Stimulated activated CD8-positive, alpha-beta memory T cell treated with anti-CD3 and anti-CD28 coated beads, Interleukin-4, amount 100 ng/mL, for 24 hours (primary cell): Measurements from ENCODE around the gene WDR37.

Experiments
- DNase-seq: peaks from one replicate; pipeline ENCODE4 v3.0.0-alpha.2; 2020; ENCODE audit warnings: low read depth

Gene WDR37

DNA sequence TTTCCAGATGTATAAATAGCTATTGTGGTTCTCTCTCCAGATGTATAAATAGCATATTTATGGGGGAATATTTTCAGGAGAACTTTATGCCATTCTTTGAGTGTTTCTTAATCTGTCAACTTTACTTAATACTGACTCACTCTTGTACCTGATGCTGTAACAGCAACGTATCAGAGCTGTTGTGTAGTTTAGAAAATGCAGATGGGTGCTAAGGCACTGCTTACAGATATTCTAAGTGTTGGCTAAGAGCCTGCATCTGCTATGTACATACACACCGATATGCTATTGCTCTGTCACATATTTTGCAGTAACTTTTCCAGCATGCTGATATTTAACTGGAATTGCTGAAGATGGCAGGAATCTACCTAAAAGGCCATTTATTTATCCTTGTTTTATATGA, 71.9 kb downstream of the WDR37 start:
- no peak for DNase-seq

DNA sequence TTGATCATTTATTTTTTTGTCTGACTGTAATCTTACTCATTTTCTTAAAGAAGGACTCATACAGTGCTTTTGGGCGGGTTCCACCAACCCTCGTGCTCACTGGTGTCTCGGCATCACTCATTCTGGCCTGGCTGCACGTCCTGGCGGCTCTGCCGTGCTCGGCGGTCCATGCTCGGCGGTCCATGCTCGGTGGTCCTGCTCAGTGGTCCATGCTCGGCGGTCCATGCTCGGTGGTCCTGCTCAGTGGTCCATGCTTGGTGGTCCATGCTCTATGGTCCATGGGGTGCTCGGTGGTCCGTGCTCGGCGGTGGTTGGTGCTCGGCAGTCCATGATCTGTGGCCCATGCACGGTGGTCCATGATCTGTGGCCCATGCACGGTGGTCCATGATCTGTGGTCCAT, 72.5 kb downstream of the WDR37 start:
- no peak for DNase-seq

DNA sequence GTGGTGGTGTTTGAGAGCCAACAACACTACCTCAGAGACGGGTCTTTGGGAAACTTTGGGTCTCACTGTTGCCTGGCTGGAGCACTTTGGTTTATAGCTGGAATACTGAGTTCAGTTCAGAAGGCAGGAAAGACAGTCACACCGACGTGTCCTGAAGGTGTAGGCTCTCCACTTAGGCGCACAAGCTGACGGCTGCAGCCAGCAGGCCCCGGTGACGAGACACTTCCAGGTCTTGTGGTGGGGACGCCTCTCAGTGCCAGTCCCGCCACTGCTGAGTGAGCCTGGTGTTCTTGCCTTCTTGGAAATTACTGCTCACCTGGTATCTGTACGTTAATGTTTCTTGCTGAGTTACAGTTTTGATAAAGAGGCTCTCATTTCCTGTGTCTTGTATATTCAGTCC, 74.0 kb downstream of the WDR37 start:
- no peak for DNase-seq

DNA sequence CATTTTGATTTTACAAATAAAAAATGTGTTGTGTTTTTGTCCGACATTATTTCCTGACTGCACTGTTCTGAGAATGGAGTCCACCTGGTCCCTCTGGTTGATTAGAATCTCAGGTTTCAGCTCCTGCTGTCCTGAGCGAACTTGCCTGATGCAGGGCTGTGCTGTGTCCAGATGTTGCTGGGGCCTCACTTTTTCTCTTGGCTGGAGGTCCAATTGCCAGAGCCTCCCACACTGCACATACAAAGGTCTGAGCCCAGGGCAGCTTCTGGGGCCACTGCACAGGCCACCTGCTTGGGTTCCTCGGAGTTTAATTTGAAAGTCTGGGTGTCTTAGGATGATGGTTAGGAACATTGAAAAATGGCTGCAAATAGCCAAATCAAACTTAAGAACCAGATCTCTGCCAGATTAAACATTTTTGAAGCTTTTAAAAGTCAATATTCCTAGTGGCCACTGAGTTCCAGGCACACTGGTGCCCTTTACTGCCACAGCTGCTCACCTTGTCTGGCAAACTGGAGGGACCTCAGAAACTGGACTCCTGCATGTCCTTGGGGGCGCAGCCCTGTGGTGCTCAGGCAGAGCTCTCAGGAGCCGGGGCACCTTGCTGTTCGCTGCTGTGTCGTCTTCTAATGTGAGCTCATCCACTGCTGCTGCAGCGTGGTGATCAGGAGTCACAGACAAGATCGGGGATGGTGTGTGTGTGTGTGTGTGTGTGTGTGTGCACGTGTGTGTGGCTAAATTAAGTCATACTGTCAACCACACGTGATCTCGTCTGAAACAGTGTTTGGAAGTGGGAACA, 75.0 kb downstream of the WDR37 start:
- DNase-seq: no peak

DNA sequence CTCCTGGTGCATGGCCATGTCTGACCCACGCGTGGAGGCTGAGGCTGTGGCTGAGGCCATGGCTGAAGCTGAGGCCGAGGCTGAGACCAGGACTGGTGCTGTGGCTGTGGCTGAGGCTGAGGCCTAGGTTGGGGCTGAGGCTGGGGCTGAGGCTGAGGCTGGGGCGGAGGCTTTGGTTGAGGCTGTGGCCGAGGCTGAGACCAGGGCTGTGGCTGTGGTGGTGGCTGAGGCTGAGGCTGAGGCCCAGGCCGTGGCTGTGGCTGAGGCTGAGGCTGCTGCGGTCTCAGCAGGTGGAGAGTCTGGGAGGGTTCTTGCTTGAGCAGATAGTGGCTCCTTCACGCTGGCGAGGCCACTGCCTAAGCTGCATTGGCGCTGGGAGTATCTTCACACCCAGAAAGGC, 76.4 kb downstream of the WDR37 start:
- no peak for DNase-seq

DNA sequence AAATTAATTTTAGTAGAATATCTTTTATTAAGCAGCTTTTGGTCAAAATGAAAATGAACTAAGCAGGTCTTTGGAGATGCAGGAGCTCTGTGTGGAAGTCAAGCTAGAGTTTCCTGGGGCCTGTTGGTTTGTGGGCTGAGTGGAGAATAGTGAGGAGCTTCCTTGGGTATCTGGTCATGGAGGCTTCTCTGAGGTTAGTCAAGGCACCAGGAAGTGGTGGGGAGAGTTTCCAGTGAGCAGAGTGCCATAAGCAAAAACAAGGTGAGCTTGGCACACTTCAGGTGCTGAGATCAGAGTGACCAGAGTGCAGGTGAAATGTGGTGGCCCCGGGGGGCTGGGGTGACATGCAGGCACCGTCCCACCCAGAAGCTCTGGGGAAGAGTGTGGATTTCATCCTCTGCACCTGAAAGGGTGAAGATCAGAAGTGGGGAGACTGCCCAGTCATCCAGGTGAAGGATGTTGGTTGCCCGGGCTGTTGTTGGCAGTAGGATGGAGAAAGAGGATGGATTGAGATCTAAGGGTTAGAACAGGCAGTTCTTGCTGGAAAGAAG, 77.4 kb downstream of the WDR37 start:
- no peak for DNase-seq

DNA sequence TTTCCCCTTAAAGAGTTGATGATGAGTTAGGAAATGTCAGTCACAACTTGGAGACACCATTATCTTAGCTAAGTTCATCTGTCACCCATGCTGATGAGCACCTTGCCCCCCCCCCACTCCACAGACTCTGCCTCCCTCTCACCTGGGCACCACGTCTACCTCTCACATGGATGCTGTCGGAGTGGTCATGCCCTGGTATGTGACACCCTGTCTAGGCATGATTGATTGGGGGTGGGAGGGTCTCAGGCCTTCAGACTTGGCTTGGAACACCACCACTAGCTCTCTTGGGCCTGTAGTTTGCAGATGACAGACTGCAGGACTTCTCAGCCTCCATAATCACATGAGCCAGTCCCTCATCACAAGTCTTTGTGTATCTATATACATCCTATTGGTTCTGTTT, 78.0 kb downstream of the WDR37 start:
- DNase-seq: no peak

DNA sequence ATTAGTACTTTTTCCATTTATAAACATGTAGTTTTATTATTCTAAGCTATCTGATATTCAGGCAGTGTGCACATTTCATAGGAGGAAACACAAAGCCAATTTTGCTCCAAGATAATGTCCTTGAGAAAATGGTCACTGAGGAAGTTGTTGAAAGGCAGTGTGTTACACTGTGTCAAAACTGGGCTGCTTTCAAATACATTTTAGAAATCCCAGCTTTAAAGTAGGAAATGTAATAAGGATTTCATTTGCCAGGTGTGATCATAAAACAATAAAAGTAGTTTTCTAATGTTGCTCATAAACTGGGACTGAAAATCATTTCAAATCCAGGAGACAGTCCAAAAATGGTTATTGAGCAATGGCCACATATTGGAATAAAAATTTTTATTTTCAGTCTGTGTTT, 80.1 kb downstream of the WDR37 start:
- DNase-seq: no peak

DNA sequence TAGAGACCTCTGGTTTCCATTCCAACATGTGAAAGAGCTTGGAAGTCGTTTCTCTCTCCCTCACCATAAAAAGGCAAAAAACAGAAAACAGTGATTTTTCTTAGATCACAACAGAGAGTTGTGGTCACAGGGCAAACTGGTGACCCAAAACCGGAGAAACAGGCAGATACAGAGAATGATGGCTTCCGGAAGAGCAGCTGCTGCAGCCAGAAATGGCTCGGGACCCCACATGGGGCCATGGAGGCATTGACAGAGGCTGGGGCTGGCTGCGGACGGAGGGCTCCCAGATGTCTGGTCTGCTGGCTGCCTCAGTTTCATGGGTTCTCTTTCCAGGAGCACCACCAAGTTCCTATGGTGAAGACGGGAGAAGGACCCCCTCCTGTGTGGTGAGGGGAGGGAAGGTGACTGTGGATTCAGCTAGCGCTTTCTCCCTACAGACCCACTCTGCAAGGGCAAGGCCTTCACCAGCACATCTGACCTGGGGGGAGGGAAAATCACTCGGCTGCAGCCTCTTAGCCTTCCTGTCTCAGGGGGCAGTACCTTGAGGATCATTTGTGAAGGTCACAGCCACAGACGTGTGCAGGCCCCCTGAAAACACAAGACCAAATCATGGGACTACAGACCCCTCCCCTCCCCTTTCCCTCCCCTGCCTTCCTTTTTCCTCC, 81.4 kb downstream of the WDR37 start:
- no peak for DNase-seq

DNA sequence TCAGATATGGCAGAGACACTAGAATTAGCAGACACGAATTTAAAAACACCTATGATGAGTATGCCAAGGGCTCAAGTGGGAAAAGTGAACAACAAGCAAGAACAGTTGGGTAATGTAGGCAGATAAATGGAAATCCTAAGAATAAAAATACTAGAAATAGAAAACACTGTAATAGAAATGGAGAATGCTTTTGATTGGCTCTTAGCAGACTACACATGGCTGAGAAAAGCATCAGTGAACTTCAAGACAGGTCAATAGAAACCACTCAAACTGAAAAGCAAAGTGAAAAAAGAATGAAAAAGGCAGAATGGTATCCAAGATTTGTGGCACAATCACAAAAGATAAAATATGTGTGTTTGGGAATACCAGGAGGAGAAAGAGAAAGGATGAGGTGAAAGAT, 82.3 kb downstream of the WDR37 start:
- DNase-seq: no peak

DNA sequence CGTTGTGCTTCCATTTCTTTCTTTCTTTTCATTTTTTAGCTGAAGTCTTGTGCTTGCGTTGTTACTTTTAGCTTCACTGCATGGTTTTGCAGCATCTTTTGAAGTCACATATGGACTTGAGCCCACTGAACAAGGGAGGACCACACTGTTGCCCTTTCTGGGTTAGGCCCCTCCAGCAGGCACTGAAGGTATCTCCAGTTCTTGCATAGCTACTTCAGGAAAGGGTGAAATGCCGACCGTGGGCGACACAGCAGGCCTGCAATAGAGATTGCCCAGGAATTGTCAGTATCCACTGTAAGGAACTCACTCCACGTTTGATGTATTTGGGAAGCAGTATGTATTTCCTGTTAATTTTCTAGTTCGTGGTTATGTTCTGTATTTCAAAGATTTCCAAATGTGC, 85.1 kb downstream of the WDR37 start:
- DNase-seq: no peak

DNA sequence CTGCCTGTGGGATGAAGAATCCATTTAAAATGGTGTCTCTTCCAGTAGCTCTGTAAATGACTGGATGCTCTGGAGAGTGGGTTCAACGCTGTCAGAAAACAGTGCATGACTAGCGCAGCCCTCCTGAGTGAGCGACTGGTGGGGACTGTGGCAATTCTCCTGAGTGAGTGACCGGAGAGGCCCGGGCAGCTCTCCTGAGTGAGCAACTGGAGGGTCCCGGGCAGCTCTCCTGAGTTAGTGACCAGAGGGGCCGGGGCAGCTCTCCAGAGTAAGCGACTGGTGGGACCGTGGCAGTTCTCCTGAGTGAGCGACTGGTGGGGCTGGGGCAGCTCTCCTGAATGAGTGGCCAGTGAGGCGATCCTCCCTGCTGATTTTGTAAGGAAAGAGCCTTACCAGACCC, 85.5 kb downstream of the WDR37 start:
- no peak for DNase-seq

DNA sequence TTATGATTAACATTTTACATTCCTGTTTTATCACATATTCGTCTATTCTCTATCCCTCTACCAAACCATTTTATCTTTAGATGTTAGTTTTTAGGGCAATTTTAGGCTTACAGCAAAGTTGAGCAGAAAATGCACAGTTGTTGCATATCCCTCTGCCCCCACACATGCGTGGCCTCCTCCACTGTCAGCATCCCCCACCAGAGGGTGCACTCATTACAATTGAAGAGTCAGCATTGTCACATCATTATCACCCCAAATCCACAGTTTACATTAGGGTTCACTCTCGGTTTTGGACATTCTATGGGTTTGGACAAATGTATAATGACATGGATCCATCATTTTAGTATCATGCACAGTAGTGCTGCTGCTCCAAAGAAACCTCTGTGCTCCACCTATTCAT, 86.4 kb downstream of the WDR37 start:
- no peak for DNase-seq

DNA sequence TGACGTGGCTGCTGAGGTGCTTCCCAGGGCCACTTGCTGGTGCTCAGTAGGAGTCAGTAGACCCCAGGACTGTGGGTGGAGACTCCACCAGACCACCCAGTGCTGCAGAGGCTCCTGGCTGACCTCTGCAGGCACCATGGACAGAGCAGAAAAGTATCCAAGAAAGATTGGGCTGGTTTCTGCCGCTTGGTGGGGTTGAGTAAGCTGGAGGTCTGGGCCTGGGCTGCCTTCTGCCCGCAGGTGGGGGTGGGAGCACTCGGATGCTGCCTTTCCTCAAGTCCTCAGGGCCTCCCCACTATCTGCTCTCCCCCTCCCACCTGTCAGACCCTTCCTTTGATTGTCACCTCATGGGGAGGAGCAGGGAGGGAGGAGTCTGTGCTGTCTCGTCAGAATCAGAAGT, 91.6 kb downstream of the WDR37 start:
- DNase-seq: no peak

DNA sequence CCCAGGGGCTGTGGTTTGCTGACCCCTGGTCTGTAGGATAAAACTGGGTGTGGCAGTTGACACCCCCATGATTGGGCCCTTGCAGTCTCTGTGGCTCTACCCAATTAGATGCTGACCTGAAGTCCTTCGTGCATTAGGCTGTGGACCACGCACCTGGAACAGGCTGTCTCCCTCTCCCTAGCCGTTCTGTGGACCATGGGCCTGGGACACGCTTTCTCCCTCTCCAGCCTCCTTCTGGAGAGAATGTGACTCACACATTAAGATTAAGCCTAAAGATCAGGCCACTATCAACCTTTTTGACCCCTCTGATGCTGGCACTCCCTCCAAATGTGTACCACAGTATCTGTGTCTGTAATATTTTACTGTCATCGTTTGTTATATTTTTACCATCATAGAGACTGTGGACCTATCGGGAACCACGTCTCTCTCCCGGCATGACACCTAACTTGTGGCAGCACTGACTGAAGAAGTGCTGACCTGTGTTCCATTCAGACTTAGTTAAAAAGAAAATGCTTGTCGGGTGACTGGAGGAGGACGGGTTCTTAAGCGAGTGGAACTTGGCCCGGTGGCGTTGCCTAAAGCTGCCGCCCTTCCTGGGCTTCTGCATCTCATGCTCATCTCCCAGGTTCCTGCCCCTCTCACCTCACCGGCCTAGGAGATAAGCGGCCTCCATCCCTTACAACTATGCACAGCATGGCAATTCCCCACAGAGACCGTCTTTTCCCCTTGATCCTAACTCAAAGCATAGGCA, 92.8 kb downstream of the WDR37 start:
- no peak for DNase-seq

DNA sequence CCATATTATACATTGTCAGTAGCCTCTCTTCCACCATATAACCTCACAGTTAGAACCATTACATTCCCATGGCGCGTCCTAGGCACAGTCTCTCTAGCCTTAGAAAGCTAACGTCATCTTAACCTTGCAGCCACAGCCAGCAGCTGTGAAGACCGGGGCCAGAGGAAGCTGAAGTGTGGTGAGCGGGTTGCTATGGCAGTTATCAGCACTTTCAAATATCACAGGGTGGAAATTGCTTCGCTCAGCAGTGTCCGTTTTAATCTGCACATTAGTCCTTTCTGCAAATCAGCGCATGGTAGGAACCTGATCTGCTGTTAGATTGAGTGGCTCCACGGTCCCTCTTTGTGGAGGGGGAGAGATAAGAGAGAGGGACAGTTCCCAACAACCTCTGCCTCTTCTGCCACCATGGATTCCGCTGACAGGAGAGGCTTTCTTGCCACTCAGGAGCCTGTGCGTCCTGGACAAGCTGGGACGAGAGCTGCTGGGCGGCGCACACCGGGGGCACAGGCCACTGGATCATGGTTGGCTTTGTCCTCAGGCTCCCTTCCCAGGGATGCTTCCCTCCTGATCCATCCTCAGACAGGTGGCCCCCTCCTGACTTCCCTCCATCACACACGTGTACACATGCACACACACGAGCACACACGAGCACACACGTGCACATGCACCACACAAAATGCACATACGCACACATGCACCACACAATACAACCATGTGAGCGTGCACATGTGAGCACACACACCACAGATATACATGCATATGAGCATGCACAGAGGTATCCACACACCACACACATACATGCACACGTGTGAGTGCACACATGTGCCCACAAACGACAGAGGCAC, 93.8 kb downstream of the WDR37 start:
- DNase-seq: no peak

DNA sequence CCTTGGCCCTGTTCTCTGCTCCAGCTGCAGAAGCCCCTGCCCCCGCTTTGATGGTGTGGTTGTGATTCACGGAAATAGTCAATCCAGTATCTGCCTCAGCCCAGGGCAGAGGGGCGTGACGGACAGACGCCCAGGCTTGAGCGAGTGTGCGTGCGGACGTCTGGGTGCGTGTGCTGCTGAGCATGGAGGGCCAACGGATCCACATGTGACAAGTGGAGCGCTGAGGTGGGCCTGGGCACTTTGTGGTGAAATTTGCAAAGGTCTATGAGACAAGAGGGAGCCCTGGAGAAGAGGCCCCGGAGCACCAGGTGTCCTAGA, 94.4 kb downstream of the WDR37 start:
- no peak for DNase-seq

DNA sequence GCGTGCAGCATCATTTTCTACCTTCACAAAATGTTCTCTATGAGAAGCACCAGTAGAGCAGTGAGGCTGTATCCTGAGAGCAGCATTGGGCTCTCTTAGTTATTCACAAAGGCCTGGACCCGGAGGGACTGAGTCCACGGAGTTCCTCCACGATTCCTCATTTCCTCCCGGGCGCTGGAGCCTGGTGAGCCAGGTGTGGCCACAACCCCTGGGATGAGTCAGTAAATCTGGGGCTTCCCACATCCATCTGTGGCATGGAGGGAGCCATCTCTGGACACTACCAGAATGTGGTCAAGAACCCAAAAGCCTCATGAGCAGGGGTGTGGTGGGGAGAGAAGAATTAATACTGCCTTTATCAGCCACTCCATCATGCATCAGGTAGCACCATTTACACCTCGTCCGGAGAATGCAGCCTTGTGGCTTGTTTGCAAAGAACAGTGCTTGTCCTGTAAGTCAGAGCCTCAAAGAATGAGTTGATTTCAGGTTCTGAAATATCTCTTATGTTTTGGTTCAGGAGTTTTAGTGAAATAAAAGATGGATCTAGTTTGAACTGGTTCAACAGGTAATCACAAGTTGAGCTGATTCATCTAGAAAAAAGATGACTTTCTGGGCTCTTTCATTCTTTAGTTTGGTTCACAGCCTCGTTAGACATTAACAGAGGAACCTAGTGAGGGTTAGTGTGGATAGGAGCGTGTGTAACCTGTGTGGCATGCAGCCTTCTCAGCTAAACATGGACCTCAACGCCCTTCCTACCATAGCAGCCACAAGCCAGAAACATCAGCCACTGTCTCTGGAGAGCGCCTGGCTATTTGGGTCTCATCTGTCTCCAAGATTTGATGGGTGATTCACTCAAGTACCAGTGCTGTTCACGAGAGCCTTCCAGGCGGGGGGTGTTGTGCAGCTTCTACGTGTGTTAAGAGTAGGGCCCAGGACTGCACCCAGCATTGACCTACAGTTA, 95.2 kb downstream of the WDR37 start:
- DNase-seq: no peak

DNA sequence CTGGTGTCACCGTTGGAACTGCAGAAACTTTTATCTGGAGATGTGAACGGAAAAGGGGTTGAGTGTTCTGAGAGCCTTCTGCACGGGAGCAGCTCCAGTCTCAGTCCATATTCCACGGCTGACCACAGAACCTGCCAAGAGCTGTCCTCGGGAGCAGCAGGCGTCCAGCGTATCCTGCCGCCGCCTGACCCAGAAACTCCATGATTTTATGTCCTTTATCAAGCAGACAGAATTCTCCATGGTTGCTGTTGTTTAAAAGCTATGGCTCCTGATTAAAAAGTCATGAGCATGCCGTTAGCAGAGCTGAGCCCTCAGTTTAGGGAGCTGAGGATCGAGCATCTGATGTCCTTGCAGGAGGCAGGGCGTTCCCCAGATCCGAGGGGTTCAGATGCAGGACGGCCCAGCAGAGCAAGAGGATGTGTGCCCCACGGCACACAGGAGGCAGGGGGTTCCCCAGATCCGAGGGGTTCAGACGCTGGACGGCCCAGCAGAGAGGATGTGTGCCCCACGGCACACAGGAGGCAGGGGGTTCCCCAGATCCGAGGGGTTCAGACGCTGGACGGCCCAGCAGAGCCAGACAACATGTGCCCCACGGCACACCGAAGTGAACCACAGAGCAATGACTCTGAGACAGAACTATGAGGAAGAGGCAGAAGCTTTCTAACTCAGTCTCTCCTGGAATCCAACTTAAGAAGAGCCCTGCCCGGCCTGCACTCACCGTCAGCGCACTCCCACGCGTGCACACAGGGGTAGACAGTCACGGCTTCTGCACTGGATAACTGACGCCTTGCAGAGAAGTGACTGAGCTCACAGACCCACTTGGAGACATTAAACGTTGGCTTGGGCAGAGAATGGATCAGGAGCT, 96.4 kb downstream of the WDR37 start:
- DNase-seq: no peak

DNA sequence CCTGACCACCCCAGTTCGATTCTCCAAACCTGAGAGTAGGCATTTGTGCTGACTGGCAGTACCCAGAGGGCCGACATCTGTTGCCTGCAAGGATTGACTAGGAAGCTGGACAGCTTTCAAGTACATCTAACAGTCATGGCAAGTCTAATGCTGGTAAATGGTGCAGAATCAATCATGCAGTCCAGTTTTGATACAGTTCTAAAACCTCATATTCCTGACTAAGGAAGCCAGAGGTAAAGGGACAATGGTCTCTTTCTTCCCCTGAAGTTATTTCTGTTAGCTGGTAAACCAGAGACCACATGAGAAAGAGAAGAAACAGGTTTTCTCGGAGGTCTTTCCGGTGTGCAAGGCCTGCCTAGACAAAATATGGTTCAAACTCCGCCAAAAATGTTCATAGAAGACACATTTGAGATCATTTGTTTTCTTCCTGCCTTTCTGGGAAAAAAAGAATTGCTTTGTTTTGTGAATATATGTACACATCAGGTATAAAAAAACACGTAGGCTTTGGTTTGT, 97.1 kb downstream of the WDR37 start:
- no peak for DNase-seq
